ENCODE measurements around the gene DENND1B. TPM values are rescaled to one million over a fixed set of nuclear protein-coding genes. Genes with fewer than 3 reads are reported as not detected.

DENND1B gene
- polyA plus RNA-seq, 1 donor (not counting 4 experiments of a cell fraction or from before 2014, with no cell fraction given), result 7.6 TPM

- Histone ChIP-seq H4K20me1 (ENCODE audit: control insufficient read depth, extremely low read depth, insufficient read depth, low read length) (no peaks in the 10 kb centered on the region), H3K9me3 (ENCODE audit: control insufficient read depth, low read depth, low read length) (no peaks in the 10 kb centered on the region), H3K4me2 (ENCODE audit: control insufficient read depth, extremely low read depth, insufficient read depth, low read depth, low read length) (no peak overlapping the region), H3K4me1 (ENCODE audit: control insufficient read depth, extremely low read depth, insufficient read depth, low read length) (no peaks in the 10 kb centered on the region), H3K79me2 (ENCODE audit: control insufficient read depth, insufficient read depth, low read length) (no peaks in the 10 kb centered on the region), H3K27ac (ENCODE audit: control insufficient read depth, insufficient read depth, low read length) (no peak overlapping the region), H3K4me3 (ENCODE audit: control insufficient read depth in 2 of 3, extremely low read depth in 1 of 3, insufficient read depth in 2 of 3, low read depth in 1 of 3, low read length in 3 of 3) (no peak overlapping the region), H3K9ac (ENCODE audit: control insufficient read depth, extremely low read depth, insufficient read depth, low read length) (no peak overlapping the region), H2AFZ (ENCODE audit: control insufficient read depth, low read length) (peak overlapping the region; percentile 39), H3K9me1 (ENCODE audit: control insufficient read depth, extremely low read depth, insufficient read depth, low read length) (no peaks in the 10 kb centered on the region), H3K36me3 (ENCODE audit: control insufficient read depth in 2 of 2, extremely low read depth in 1 of 2, insufficient read depth in 2 of 2, low read length in 2 of 2) (no peaks in the 10 kb centered on the region), H3K27me3 (ENCODE audit: control insufficient read depth, extremely low read depth, insufficient read depth, low read length) (no peaks in the 10 kb centered on the region)
- dilution Hi-C loops (cut with MboI; ENCODE audit: extremely low pct_ligation_motif_present, low sequenced_read_pairs), result no loop called here
- FAIRE-seq, result no peak
- no peak for TF ChIP-seq CTCF (optimal IDR thresholded peaks at IDR 0.05 in 1 of 3, IDR thresholded peaks at IDR 0.05 in 1 of 3, conservative IDR thresholded peaks at IDR 0.05 in 1 of 3; ENCODE audit: extremely low read depth in 1 of 3, insufficient read depth in 2 of 3, low read length in 3 of 3)
- no peak for TF ChIP-seq EZH2 (IDR thresholded peaks at IDR 0.05; ENCODE audit: low read length)
- no peak for DNase-seq (ENCODE audit: low read depth, low spot score)
These were observed 311.2 kb downstream of the DENND1B start for GRCh38 chr1:197464044-197464443.

GRCh38 chr1:197463142-197463541 is 312.1 kb downstream of the DENND1B start:
- no peak overlapping the region for H2AFZ ChIP-seq (ENCODE audit: control insufficient read depth, low read length)
- DNase-seq (ENCODE audit: low read depth, low spot score), result no peak
- no peaks in the 10 kb centered on the region for H3K9me1 ChIP-seq (ENCODE audit: control insufficient read depth, extremely low read depth, insufficient read depth, low read length)

More at GRCh38 chr1:197463142-197463541, 312.1 kb downstream of the DENND1B start:
- H3K4me3 ChIP-seq (ENCODE audit: control insufficient read depth in 2 of 3, extremely low read depth in 1 of 3, insufficient read depth in 2 of 3, low read depth in 1 of 3, low read length in 3 of 3), result no peak overlapping the region
- H3K79me2 ChIP-seq (ENCODE audit: control insufficient read depth, insufficient read depth, low read length), result no peaks in the 10 kb centered on the region
- H3K36me3 ChIP-seq (ENCODE audit: control insufficient read depth in 2 of 2, extremely low read depth in 1 of 2, insufficient read depth in 2 of 2, low read length in 2 of 2), result no peaks in the 10 kb centered on the region
- H3K27me3 ChIP-seq (ENCODE audit: control insufficient read depth, extremely low read depth, insufficient read depth, low read length), result no peaks in the 10 kb centered on the region
- no peaks in the 10 kb centered on the region for H3K9me3 ChIP-seq (ENCODE audit: control insufficient read depth, low read depth, low read length)
- no peak for TF ChIP-seq EZH2 (IDR thresholded peaks at IDR 0.05; ENCODE audit: low read length)
- TF ChIP-seq CTCF (optimal IDR thresholded peaks at IDR 0.05 in 1 of 3, IDR thresholded peaks at IDR 0.05 in 1 of 3, conservative IDR thresholded peaks at IDR 0.05 in 1 of 3; ENCODE audit: extremely low read depth in 1 of 3, insufficient read depth in 2 of 3, low read length in 3 of 3), result no peak
- H3K4me2 ChIP-seq (ENCODE audit: control insufficient read depth, extremely low read depth, insufficient read depth, low read depth, low read length), result no peak overlapping the region
- H4K20me1 ChIP-seq (ENCODE audit: control insufficient read depth, extremely low read depth, insufficient read depth, low read length), result no peaks in the 10 kb centered on the region
- H3K4me1 ChIP-seq (ENCODE audit: control insufficient read depth, extremely low read depth, insufficient read depth, low read length), result no peaks in the 10 kb centered on the region
- no peak overlapping the region for H3K27ac ChIP-seq (ENCODE audit: control insufficient read depth, insufficient read depth, low read length)
- dilution Hi-C loops (cut with MboI; ENCODE audit: extremely low pct_ligation_motif_present, low sequenced_read_pairs), result no loop called here
- no peak for FAIRE-seq
- H3K9ac ChIP-seq (ENCODE audit: control insufficient read depth, extremely low read depth, insufficient read depth, low read length), result no peak overlapping the region
